ENCODE measurements around the gene SEMA7A. TPM values are rescaled to one million over a fixed set of nuclear protein-coding genes. Genes with fewer than 3 reads are reported as not detected.
"Not testable (repeated sequence)": the region's sequence is repeated elsewhere in the genome, so short reads cannot be mapped to it uniquely, and the experiment has no call there.

Gene SEMA7A
- total RNA-seq, 1 donor from 2014 or later = 1.2 TPM

GRCh38 chr15:74369756-74370155 lies 64.0 kb downstream of the SEMA7A start:
- DNase-seq (no peak), ATAC-seq (ENCODE audit: poor library complexity) (no peak)
- intact Hi-C loops (cut with DNase I) = no loop called here

GRCh38 chr15:74369084-74369745 lies 64.5 kb downstream of the SEMA7A start:
- no peak for DNase-seq
- no peak for ATAC-seq (ENCODE audit: poor library complexity)
- intact Hi-C loops (cut with DNase I) = no loop called here

- intact Hi-C loops (cut with DNase I) = no loop called here
- ATAC-seq (ENCODE audit: poor library complexity) = no peak
- DNase-seq = no peak
Measured at GRCh38 chr15:74368121-74368520, 65.6 kb downstream of the SEMA7A start.

GRCh38 chr15:74367296-74367854 lies 66.4 kb downstream of the SEMA7A start, which contains the start of gene CYP11A1:
CYP11A1 (minus strand) TSS chr15:74367646; CDS start chr15:74367585, 61 bp downstream.
- ATAC-seq (ENCODE audit: poor library complexity) (no peak), DNase-seq (no peak)
- intact Hi-C loops (cut with DNase I) = no loop called here

GRCh38 chr15:74365598-74366445 lies 67.9 kb downstream of the SEMA7A start:
- peak; percentile 71 for DNase-seq
- intact Hi-C loops (cut with DNase I) = no loop called here
- ATAC-seq (ENCODE audit: poor library complexity) = peak; percentile 90

GRCh38 chr15:74364936-74365597 lies 68.7 kb downstream of the SEMA7A start:
- no peak for DNase-seq
- intact Hi-C loops (cut with DNase I) = no loop called here
- ATAC-seq (ENCODE audit: poor library complexity) = no peak

- DNase-seq = no peak
- no peak for ATAC-seq (ENCODE audit: poor library complexity)
- intact Hi-C loops (cut with DNase I) = no loop called here
Measured at GRCh38 chr15:74362482-74362881, 71.3 kb downstream of the SEMA7A start.

- DNase-seq; ATAC-seq (ENCODE audit: poor library complexity); intact Hi-C loops (cut with DNase I): not testable (repeated sequence)
Measured at GRCh38 chr15:74360855-74361254, 72.9 kb downstream of the SEMA7A start.

GRCh38 chr15:74359376-74359775 lies 74.4 kb downstream of the SEMA7A start:
- DNase-seq; ATAC-seq (ENCODE audit: poor library complexity); intact Hi-C loops (cut with DNase I): not testable (repeated sequence)

Small RNAs within 50 kb of the gene (microRNA-seq; reads per million reads assigned to microRNA genes)
- not detected for gene MIR6881

Other genes with a start within 250 kb of the SEMA7A start
- not detected for gene STRA6, start 231.2 kb downstream of the SEMA7A start, total RNA-seq
- gene CCDC33, start 197.6 kb downstream of the SEMA7A start, total RNA-seq = not detected
- 0.51 TPM for gene CYP11A1, start 66.3 kb downstream of the SEMA7A start, total RNA-seq
- gene UBL7, start 27.2 kb upstream of the SEMA7A start, total RNA-seq = 44.6 TPM
- 1.6 TPM for gene ARID3B, start 107.3 kb upstream of the SEMA7A start, total RNA-seq
- 44.0 TPM for gene CLK3, start 181.9 kb upstream of the SEMA7A start, total RNA-seq

Data from Right ventricle myocardium superior (tissue), 1 donor.